Activated CD8-positive, alpha-beta memory T cell treated with anti-CD3 and anti-CD28 coated beads for 24 hours (primary cell): ENCODE measurements around the gene SPATA21.
"Not testable (repeated sequence)": the region's sequence is repeated elsewhere in the genome, so short reads cannot be mapped to it uniquely, and the experiment has no call there.

Experiments
- DNase-seq: peaks from one replicate; pipeline ENCODE4 v3.0.0-alpha.2; 2020

Gene SPATA21, protein sequence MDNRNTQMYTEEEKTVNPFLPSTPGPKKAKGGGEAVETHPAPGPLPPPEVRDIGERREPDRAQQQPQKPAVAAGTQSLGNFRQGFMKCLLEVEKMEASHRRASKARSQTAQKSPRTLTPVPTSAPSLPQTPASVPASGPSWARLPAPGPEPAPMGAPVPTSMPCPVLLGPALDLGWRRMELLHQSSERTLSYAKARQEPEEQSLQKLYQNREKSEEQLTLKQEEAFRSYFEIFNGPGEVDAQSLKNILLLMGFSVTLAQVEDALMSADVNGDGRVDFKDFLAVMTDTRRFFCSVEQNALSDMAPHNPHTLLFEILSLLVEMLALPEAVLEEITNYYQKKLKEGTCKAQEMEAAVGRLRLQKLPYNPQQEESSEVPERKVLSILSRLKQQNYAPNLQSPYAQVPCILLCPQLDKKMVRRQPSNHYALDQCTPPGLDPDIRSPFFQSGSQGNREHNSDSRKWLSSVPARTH

DNA sequence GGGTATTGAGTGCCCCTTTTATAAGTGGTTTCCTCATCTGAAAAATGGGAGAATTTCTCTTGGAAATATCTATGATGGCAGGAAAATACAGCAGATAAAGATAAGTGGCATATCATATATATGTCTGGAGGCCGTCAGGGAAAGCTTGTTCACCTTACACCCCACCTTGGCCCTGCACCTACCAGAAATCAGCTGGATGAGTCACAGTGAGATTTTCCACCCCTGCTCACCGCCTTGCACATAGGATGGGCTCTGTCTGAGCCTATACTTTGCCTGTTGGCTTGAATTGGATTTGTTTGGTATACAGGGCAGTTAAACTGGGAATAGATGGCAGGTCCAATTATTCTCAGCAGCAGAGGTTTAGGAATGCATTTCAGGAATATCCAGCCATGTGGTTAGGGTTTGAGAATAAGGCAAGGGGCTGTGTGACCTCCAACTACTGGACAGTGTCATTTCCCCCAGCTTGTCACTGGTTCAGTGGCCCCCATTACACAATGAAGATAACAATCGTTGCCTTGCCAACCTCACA lies at the start of gene SPATA21:
Gene SPATA21, minus strand, starts transcription at position 479 of the 529 bp plus-strand sequence. CDS start 6,053 bp downstream, outside the sequence.
- DNase-seq = no peak

DNA sequence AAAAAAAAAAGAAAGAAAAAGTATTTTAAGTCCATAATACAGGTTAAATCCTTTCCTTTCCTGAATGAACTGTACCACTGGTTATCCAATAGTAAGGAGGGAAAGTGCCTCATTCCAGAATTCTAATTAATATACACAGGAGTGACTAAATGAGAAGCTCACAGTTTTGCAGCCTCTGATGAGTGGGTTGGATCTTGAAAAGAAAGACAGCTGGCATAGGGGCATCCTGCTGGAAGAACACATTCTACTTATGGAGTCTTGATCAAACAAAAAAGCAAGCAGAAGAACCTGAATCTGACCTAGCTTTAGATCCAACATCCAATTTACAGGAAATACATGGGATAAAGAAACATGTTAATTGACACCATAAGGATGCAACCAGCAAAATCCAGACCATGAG lies 49.8 kb upstream of the SPATA21 start:
- not testable (repeated sequence) for DNase-seq

DNA sequence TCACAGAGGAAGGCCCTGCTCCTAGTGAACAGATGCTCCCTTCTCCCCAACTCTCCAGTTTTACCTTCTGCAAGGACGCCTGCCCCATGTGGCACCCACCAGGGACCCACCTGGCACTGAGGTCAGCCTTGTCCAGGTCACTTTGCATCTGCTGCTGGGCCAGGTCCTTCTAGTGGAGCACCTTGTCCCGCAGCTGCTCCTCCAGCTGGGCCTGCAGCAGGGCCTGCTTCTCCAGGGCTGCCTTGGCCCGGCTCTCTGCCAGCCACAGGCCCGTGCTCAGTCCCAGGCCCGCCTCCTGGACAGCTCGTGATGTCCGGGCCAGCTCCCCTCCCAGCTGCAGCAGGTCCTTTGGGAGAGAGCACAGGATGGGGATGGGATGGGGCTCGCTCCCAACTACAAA lies 49.1 kb upstream of the SPATA21 start:
- DNase-seq = not testable (repeated sequence)

DNA sequence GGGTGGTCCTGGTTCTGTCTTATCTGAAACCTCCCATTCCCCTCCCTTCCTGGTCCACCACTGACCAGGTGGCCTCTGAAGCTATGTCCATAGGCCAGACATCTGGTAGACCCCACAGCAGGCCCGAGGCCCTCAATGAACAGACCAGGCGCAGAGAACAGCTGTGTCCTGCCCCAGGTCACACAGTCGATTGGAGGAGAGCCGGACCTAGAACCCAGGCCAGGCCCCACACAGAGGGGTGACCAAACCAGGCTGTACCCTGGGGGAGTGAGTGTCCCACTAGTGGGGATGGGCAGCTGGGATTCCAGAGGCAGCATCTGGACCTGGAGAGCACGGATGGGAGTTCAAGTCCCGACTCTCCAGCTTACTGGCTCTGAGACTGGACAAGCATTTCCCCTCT lies 47.7 kb upstream of the SPATA21 start:
- no peak for DNase-seq

DNA sequence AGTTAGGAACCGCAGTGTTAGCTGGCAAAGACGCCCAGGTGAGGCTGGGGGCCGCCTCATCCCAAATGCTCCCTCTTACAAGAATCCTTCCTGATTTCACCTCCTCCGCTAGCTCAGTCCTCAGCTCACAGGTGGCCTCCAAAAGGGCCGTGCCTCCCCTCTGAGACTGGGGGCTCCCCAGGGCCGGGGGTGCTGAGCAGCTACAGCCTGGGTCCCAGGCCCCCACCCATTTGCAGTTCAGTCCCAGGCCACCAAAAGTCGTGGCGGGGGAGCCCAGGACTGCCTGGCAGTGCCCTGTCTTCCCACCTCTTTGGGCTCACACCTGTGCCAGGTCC lies 47.2 kb upstream of the SPATA21 start:
- no peak for DNase-seq

DNA sequence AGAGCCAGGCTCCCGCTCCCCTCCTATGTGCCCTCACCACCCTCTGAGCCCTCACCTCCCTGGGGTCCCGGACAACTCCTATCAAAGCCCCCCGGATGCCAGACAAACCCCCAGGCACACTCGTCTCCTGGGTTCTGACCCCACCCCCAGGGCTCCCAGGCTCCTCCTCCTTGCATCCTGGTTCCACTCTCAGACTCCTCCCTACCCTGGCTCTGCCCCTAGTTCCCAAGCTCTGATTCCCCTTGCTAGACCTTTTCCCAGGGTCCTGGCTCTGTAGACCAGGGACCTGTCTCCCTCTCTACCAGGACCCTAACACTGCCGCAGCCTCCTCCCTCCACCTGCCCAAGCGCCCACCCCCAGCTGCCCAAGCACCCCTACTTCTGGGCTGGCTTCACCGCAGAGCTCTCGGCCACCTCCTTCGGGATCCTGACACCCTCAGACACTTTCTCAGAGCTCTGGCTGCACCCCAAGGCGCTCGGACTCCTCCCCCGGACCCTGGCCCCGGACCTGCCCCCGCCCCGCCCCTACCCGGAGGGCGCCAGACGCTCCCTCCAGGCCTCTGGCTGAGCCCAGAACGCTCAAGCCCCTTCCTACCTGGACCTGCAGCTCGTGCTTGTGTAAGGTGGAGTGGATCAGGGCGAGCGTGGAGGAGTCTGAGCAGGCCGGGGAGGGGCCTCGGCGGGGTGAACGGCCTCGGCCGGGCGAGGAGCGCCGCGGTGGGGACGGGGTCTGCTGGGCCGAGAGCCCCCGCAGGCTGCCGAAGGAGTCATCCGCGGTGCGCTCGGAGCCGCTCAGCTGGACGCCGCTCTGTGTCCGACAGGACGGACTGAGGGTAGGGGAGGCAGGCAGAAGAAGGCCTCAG lies 46.6 kb upstream of the SPATA21 start:
- DNase-seq = not testable (repeated sequence)

DNA sequence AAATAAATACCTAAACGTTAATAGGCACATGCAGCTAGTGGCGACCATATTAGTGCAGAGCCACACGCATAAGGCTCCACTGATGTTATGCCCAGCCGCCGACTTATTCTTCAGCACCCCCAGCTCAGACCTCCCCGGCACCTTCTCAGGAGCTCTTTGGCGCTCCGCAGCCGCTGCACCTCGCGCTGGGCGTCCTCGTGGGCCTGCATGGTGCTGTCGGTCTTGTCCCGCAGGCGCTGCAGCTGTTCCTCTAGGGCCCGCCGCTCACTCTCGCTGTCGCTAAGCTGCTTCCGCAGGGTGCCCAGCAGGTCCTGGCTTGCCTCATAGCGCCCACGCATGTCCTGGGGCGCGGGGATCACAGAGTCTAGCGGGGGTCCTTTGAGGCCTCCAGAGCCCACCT lies 45.9 kb upstream of the SPATA21 start:
- DNase-seq = not testable (repeated sequence)

DNA sequence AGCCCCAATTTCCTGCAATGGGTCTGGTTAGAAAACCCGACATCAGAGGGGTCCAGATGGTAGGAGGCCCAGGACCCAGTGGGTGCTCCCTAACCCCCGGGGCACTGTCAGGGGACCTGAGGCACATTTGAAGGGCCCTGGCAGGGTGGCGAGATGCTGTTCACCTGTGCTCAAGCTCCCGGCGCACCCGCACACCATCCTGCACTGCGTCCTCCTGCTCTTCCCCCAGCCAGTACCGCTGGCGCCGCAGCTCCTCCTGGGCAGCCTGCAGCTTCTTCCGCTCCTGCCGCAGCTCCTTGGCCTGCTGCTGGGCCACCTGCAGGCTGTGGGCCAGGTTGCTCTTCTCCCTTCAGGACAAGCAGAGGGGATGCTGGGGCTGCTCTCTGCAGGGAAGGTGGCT lies 40.9 kb upstream of the SPATA21 start:
- DNase-seq = no peak

DNA sequence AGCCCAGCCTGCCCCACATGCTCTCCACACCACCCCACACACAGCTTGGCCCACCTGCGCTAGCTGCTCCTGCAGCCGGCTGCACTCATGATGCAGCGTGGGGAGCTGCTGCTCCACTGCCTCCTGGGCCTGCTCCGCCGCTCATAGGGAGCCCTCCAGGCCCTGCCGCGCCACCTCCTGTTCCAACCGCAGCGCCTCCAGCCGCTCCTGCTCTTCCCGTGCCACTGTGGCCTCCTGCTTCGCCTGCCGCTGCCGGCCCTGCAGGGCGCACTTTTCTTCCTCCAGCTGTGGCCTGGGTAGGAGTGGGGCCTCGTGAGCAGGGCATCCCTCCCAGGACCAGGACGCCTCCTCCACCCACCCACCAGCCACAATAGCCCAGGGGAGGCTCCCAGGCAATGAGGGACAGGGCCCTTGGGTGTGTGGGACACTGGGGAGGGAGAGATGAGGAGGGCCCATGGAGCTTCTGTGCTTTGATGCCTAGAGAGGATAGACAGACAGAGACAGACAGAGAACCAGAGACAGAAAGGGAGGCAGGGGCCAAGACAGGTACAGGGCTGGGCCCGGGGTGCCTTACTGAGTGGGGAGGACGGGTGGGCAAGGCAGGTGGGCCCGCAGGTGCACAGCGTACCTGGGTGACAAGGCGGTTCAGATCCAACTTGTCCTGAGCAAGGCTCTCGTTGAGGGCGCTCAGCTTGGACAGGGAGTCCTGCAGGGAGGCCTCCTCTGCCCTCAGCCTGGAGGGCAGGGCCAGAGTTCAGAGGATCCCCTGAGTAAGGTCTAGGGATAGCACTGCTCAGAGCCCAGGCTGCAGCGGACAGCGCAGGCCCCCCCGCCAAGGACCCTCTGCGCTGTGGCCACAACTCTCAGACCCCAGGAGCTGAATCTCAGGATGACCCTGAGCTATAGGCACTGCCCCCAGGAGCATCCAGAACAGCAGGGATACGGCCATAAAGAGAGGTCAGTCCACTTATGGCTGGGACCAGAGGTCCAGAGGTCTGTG lies 38.8 kb upstream of the SPATA21 start:
- not testable (repeated sequence) for DNase-seq

DNA sequence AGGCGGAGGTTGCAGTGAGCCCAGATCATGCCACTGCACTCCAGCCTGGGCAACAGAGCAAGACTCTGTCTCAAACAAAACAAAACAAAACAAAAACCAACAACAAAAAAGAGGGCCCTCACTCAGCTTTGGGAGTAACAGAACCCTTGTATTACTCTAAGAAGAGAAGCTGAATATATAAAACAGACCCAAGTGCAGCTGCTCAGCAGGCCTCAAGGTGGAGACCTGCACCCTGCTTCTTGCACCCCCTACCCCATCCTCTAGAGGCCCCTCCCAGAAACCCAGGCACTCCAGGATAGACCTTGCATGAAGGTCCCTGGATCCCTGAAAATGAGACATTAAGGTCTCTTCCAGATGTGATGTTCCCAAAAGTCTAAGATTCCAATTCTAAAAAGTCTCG lies 37.7 kb upstream of the SPATA21 start:
- not testable (repeated sequence) for DNase-seq

DNA sequence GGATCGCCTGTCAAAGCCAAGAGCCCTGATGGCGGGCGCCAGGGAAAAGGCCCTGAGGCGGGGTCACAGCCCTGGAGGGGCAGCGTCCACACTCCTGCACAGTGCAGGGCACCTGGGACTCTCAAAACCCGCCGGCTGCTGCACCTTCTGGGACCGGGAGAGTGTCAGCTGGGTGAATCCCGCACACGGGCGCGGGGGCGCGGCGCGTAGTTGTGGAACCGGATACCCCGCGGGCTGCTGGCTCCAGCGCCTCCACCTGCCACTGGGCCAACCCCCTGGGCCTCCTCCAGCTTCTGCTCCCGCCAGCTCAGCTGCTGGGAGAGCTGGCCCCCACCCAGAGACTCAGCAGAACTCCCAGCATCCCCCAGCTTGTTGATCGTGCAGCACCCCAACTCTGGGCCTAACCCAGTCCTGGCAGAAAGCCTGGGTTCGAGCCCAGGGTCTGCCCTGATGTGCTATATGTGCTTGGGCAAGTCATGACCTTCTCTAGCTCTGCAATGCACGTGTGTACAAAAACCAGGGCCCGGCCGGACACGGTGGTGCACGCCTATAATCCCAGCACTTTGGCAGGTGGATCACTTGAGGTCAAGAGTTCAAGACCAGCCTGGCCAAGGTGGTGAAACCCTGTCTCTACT lies 37.1 kb upstream of the SPATA21 start:
- DNase-seq = no peak

DNA sequence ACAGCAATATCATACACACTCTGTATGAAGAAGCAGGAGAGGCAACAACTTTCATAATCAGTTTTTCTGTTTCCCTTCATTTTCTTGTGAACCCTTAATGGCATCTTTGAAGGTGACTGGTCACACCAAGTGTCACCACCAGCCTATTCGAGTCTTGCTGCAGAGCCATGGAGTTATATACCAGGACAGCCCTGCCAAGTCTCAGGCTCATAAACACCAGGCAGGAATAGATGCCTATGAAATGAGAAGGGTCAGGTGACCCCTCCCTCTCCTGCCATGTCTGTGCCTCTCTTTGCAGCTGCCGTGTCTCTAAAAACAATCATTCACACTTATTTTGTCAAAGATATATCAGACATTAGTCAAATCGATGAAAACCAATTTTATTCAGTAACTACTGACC lies 31.3 kb upstream of the SPATA21 start:
- no peak for DNase-seq

DNA sequence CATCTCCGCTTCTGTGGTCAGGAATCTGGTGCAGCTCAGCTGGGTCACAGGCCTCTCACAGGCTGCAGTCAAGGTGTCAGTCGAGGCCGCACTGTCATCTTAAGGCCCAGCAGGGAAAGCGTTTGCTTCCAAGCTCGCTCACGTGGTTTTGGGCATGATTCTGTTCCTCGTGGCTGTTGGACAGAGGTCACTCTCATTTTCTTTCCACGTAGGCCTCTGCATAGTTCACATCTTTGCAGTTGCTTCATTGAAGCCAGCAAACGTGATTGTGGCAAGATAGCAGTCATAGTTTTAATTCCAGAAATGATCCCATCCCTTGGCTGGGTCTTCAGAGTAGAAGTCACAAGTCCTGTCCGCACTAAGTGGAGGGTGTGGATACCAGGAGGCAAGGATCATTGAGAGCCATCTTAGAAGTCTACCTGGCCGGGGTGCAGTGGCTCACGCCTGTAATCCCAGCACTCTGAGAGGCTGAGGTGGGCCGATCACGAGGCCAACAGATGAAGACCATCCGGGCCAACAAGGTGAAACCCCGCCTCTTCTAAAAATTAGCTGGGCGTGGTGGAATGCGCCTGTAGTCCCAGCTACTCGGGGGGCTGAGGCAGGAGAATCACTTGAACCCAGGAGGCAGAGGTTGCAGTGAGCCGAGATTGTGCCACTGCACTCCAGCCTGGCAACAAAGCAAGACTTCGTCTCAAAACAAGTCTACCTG lies 27.8 kb upstream of the SPATA21 start:
- DNase-seq = no peak

DNA sequence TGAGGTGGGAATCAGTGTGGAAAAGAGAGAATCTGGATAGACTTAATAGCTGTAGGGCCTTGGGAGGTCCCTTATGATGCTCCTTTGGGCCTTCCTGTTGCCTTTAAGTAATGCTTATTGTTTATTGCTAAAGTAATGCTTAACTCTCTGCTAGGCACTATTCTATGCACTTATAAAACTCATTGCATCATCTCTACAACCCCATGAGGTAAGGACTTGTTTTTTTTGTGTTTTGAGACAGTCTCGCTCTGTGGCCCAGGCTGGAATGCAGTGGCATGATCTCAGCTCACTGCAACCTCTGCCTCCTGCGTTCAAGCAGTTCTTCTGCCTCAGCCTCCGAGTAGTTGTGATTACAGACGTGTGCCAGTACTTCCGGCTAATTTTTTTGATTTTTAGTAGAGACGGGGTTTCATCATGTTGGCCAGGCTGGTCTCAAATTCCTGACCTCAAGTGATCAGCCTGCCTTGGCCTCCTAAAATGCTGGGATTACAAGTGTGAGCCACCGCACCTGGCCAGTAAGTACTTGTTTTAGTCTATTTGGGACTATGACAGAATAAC lies 25.6 kb upstream of the SPATA21 start:
- DNase-seq = no peak

DNA sequence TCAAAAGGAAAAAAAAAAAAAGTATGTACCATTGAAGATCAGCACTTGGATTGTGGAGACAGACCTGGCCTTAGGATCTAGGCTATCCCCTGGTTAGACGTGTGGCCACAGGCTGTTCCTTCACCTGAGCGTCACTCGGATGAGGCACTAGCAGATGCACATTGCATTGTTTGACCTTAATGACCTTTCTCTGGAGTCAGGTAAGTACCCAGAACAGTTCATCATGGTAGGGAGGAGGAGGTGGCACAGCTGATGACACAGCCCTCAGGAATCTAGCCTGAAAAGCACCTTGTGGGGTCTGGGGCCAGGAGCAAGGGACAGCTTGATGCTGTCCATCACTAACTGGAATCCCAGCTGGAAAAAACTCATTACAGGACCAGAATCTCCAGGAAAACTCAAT lies 24.5 kb upstream of the SPATA21 start:
- no peak for DNase-seq

DNA sequence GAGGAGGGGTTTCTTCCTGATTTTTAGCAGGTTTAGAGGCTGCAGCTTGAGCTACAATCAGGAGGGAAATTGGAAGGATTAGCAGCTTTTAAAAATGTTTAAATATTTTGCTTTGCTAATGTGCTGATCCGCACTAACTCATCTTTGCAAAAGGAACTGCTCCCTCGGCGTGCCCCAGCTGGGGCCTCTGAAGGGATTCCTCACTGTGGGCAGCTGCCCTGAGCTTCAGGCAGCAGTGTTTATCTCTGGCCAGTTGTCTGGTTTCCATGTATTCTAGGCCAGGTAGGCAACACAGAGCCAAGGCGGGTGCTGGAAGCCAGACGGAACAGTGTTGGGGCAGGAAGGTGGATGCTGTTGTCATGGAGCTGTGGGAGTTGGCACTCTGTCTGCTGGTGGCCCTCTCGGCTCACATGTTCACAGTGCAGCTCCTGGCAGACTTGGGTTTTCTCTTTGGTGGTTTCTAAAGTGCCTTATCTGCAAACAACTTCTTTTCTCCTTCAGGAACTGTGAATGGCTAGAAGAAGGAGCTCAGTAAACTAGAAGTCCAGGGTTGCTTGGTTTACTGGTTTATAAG lies 22.2 kb upstream of the SPATA21 start:
- DNase-seq = no peak

DNA sequence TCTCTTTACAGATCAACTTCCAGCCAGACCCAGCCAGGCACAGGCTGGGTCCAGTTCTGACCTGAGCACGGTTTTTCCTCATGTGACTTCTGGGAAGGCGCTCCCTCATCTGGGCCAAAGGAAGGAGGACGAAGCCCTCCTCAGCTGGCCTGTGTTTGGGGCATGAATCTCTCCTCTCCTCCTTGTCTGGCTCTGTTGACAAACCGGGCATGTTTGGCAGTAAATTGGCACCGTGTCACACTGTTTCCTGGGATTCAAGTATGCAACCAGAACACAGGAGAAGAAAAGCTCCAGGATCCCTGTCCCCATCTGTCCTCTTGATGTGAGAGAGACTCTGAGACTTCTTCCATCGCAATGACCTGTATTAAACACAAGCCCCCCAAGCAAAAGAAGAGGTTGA lies 21.6 kb upstream of the SPATA21 start:
- no peak for DNase-seq

DNA sequence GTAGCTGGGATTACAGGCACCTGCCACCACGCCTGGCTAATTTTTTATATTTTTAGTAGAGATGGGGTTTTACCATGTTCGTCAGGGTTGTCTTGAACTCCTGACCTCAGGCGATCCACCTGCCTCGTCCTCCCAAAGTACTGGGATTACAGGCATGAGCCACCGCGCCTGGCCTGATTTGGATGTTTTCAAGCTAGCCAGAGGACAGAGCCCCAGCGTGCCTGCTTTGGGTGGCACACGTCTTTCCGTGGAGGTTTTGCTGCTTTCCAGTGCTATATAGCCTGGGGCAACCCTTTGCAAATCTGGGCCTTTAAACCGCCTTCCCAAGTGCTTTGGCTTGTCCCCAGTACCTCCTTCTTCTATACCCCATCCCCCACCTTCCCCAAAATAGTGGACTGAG lies 18.9 kb upstream of the SPATA21 start:
- DNase-seq = not testable (repeated sequence)

DNA sequence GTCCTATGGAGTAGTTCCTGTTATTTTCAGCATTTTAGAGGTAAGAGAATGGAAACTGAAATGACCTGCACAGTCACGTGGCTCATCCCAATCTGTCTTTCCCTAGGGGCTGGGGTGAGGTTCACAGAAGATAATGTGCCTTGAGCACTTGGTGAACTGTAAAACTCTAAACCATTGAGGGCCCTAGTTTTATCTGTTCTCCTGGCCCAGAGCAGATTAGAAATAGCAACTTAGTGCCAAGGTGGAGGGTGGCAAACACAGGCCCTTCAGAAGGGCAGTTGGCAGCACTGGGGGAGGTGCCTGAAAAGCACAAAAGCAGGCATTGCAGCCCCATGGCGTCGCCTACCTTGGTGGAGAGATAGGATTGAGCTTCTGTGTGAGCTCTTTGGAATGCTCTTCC lies 17.7 kb upstream of the SPATA21 start:
- not testable (repeated sequence) for DNase-seq

DNA sequence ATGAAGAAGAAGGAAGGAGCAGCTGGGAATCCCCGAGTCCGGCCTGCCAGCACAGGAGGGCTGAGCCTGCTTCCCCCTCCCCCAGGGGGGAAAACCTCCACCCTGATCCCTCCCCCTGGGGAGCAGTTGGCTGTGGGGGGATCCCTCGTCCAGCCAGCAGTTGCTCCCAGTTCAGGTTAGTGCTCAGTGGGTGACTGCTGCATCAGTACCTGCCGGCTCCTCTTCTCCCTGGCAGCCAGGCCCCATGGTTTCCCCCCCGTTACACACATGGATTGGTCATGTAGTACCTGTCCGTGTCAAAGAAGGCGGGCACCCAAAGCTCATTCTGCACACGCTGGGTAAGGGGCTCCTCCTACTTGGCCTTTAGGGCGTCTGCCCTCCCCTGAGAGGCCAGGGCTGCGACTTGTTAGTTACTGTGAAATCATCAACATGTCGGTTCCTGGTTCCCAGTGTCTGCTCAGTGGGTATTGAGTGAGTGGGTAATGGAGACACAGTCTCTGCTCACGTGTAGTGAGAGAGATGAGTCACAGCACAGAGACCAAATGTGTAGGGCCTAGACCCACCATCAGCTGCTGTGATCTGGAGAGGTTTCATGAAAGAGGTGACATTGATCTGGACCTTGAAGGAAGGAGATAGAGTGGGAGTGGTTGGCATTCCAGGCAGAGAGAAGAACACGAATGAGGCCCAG lies 14.8 kb upstream of the SPATA21 start:
- no peak for DNase-seq
